PC-3 (cell line): ENCODE measurements around the gene FBXL19.

Source experiments
- EZH2 ChIP-seq: fragments of 300-600 bp; sonication (generic); IDR thresholded peaks from one replicate; pipeline ENCODE4 v1.6.1; 2017; ENCODE audit warnings: antibody characterized with exemption, mild to moderate bottlenecking, low read length; ENCODE audit not compliant: unreplicated experiment
- TF ChIP-seq, protein P1 (sequence below): fragments of 300-600 bp; sonication (generic); conservative IDR thresholded peaks from 2 replicates; pipeline ENCODE4 v1.5.1; 2017; ENCODE audit warnings: antibody characterized with exemption, low read depth, mild to moderate bottlenecking, low read length

GRCh38 chr16:30900588-30900987 is 22.8 kb upstream of the FBXL19 start:
- TF ChIP-seq, protein P1, sequence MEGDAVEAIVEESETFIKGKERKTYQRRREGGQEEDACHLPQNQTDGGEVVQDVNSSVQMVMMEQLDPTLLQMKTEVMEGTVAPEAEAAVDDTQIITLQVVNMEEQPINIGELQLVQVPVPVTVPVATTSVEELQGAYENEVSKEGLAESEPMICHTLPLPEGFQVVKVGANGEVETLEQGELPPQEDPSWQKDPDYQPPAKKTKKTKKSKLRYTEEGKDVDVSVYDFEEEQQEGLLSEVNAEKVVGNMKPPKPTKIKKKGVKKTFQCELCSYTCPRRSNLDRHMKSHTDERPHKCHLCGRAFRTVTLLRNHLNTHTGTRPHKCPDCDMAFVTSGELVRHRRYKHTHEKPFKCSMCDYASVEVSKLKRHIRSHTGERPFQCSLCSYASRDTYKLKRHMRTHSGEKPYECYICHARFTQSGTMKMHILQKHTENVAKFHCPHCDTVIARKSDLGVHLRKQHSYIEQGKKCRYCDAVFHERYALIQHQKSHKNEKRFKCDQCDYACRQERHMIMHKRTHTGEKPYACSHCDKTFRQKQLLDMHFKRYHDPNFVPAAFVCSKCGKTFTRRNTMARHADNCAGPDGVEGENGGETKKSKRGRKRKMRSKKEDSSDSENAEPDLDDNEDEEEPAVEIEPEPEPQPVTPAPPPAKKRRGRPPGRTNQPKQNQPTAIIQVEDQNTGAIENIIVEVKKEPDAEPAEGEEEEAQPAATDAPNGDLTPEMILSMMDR, result no peak
- TF ChIP-seq EZH2, result no peak
